Aorta (tissue), 5 donors: ENCODE measurements around the gene MARK2. TPM values are rescaled to one million over a fixed set of nuclear protein-coding genes. Genes with fewer than 3 reads are reported as not detected.

ENCODE experiments used
- ATAC-seq: fragments of 200-7000 bp; cut with Tn5 transposase; one replicate; pipeline ENCODE4 v1.9.1; 2022; ENCODE audit warnings: moderate library complexity; ENCODE audit not compliant: low FRiP score
- DNase-seq, 2 donors: peaks; one replicate each; pipeline ENCODE4 v3.0.0-alpha.2; 2020
- H3K27ac ChIP-seq, 2 donors: one replicate each; pipeline ENCODE4 v1.5.1; 2013; ENCODE audit warnings: low read length in 2 of 2, mild to moderate bottlenecking in 2 of 2, moderate library complexity in 2 of 2, control low read depth in 1 of 2, inconsistent platforms in 1 of 2, low read depth in 1 of 2
- H3K27me3 ChIP-seq, 2 donors: one replicate each; pipeline ENCODE4 v1.6.1; 2013; ENCODE audit warnings: control low read depth in 1 of 2, low read length in 1 of 2, mild to moderate bottlenecking in 1 of 2, moderate library complexity in 1 of 2; ENCODE audit not compliant: insufficient read depth in 2 of 2, control insufficient read depth in 1 of 2
- H3K36me3 ChIP-seq, 2 donors: one replicate each; pipeline ENCODE4 v1.6.1; 2013; ENCODE audit warnings: control low read depth in 1 of 2, low read length in 1 of 2, mild to moderate bottlenecking in 1 of 2; ENCODE audit not compliant: insufficient read depth in 2 of 2, control insufficient read depth in 1 of 2
- H3K4me1 ChIP-seq, 2 donors: one replicate each; pipeline ENCODE4 v1.6.1; 2013; ENCODE audit warnings: low read length in 2 of 2, control low read depth in 1 of 2, mild to moderate bottlenecking in 1 of 2, moderate library complexity in 1 of 2; ENCODE audit not compliant: insufficient read depth in 2 of 2, control insufficient read depth in 1 of 2
- H3K4me3 ChIP-seq, 2 donors: one replicate each; pipeline ENCODE4 v1.5.1; 2013; ENCODE audit warnings: low read length in 2 of 2, control low read depth in 1 of 2, mild to moderate bottlenecking in 1 of 2
- H3K9me3 ChIP-seq: one replicate; pipeline ENCODE4 v1.6.1; 2013; ENCODE audit warnings: mild to moderate bottlenecking, low read length; ENCODE audit not compliant: control insufficient read depth
- WGBS, 2 donors: extraction: QIAGEN DNeasy Blood & Tissue Kit; methylation state at CpG; one replicate each; pipeline ENCODE4 v1.1.7; 2013; 5-methylcytosine and 5-hydroxymethylcytosine counted together
- intact Hi-C, 2 donors: fragments of 100-400 bp; cut with DNase I; formaldehyde crosslinking; loops; one replicate each; pipeline versions ENCODE4 v1.14.2 to v1.15.0; 2022
- polyA plus RNA-seq, 2 donors: library from polyadenylated mRNA; stranded (reverse); fragments of 200-250 nt; gene quantifications; one replicate each; pipeline ENCODE4 v1.2.3, GENCODE V29; 2013
- total RNA-seq, 2 donors: library from RNA; stranded (reverse); fragmentation: NEBNext Ultra II Directional; extraction: Animal tissue kit (Norgen Biotek cat#: 25700); gene quantifications; one replicate each; pipeline ENCODE4 v1.2.1, GENCODE V29; 2021
- donor health status: healthy with polysubstance abuse.
- donor health status: Bipolar disorder and iron deficiency.
- donor health status: DM: no; HTN: no; CAD: no.
- donor health status: DM: no; HTN: no; CAD: no.
- donor health status: DM: yes; HTN: yes; CAD: no.

The MARK2 gene
- total and polyA plus RNA-seq, 4 donors = 8.1 to 32.5 (median 18.9) TPM

GRCh38 chr11:63887386-63887999 lies 48.6 kb downstream of the MARK2 start:
- H3K4me3 ChIP-seq = no peak overlapping the region
- ATAC-seq (no peak), DNase-seq (no peak)
- intact Hi-C loops = no loop called here
- peak overlapping the region in 1 of 2 donors; percentile 73 for H3K27ac ChIP-seq
- no peaks in the 10 kb centered on the region for H3K36me3 ChIP-seq
- H3K4me1 ChIP-seq = no peaks in the 10 kb centered on the region
- 26 to 29% methylated on average over 6 of the region's 6 CpGs for WGBS, 2 donors
- H3K27me3 ChIP-seq = no peaks in the 10 kb centered on the region
- no peaks in the 10 kb centered on the region for H3K9me3 ChIP-seq

- Histone ChIP-seq H3K9me3 (no peaks in the 10 kb centered on the region), H3K4me3 (no peak overlapping the region), H3K4me1 (no peaks in the 10 kb centered on the region), H3K27me3 (no peaks in the 10 kb centered on the region), H3K27ac (peak overlapping the region in 1 of 2 donors; percentile 30), H3K36me3 (no peaks in the 10 kb centered on the region)
- intact Hi-C loops = no loop called here
- 14 to 15% methylated on average over 25 of the region's 25 CpGs for WGBS, 2 donors
- DNase-seq = peak; percentile 80 to 82
- peak; percentile 87 for ATAC-seq
These were observed 49.5 kb downstream of the MARK2 start for GRCh38 chr11:63888170-63889086.

GRCh38 chr11:63889344-63889743 lies 50.4 kb downstream of the MARK2 start:
- H3K36me3 ChIP-seq = no peaks in the 10 kb centered on the region
- H3K27me3 ChIP-seq = no peaks in the 10 kb centered on the region
- no peak overlapping the region for H3K4me3 ChIP-seq
- WGBS, 2 donors = 74 to 77% methylated on average over 6 of the region's 6 CpGs
- no peak overlapping the region for H3K27ac ChIP-seq
- intact Hi-C loops = no loop called here
- ATAC-seq (no peak), DNase-seq (no peak)
- no peaks in the 10 kb centered on the region for H3K4me1 ChIP-seq
- no peaks in the 10 kb centered on the region for H3K9me3 ChIP-seq

GRCh38 chr11:63890368-63890767 lies 51.5 kb downstream of the MARK2 start:
- no peak for DNase-seq
- no peaks in the 10 kb centered on the region for H3K4me1 ChIP-seq
- ATAC-seq = no peak
- intact Hi-C loops = no loop called here
- no peaks in the 10 kb centered on the region for H3K27me3 ChIP-seq
- 81 to 85% methylated on average over 7 of the region's 7 CpGs for WGBS, 2 donors
- H3K36me3 ChIP-seq = no peaks in the 10 kb centered on the region
- no peak overlapping the region for H3K4me3 ChIP-seq
- no peaks in the 10 kb centered on the region for H3K9me3 ChIP-seq
- no peak overlapping the region for H3K27ac ChIP-seq

GRCh38 chr11:63892228-63892627 lies 53.3 kb downstream of the MARK2 start:
- no peak for DNase-seq

GRCh38 chr11:63893355-63893754 lies 54.4 kb downstream of the MARK2 start:
- ATAC-seq (no peak), DNase-seq (no peak)
- intact Hi-C loops = no loop called here
- 95 to 97% methylated on average over 6 of the region's 6 CpGs for WGBS, 2 donors
- peaks cover 0 to 3% of the 10 kb centered on the region in 2 donors for H3K36me3 ChIP-seq
- H3K9me3 ChIP-seq = no peaks in the 10 kb centered on the region
- H3K27me3 ChIP-seq = no peaks in the 10 kb centered on the region
- no peak overlapping the region for H3K4me3 ChIP-seq
- no peaks in the 10 kb centered on the region for H3K4me1 ChIP-seq
- no peak overlapping the region for H3K27ac ChIP-seq

More at GRCh38 chr11:63892228-63892627, 53.3 kb downstream of the MARK2 start:
- Histone ChIP-seq H3K36me3 (peaks cover 0 to 1% of the 10 kb centered on the region in 2 donors), H3K4me3 (no peak overlapping the region), H3K27ac (no peak overlapping the region), H3K4me1 (no peaks in the 10 kb centered on the region), H3K27me3 (no peaks in the 10 kb centered on the region), H3K9me3 (no peaks in the 10 kb centered on the region)
- ATAC-seq = no peak
- WGBS, 2 donors = 14 to 18% methylated on average over 3 of the region's 3 CpGs
- intact Hi-C loops = no loop called here

- Histone ChIP-seq H3K27ac (no peak overlapping the region), H3K4me3 (no peak overlapping the region), H3K4me1 (no peaks in the 10 kb centered on the region), H3K9me3 (no peaks in the 10 kb centered on the region), H3K27me3 (no peaks in the 10 kb centered on the region), H3K36me3 (peaks cover 9 to 10% of the 10 kb centered on the region in 2 donors)
- DNase-seq (no peak), ATAC-seq (no peak)
- intact Hi-C loops = no loop called here
- WGBS, 2 donors = 71 to 73% methylated on average over 4 of the region's 4 CpGs
These were observed 57.2 kb downstream of the MARK2 start for GRCh38 chr11:63896071-63896470.

- 74 to 78% methylated on average over 10 of the region's 10 CpGs for WGBS, 2 donors
- intact Hi-C loops = no loop called here
- ATAC-seq (no peak), DNase-seq (no peak)
- peaks cover 11 to 12% of the 10 kb centered on the region in 2 donors for H3K36me3 ChIP-seq
- no peaks in the 10 kb centered on the region for H3K27me3 ChIP-seq
- no peak overlapping the region for H3K4me3 ChIP-seq
- H3K27ac ChIP-seq = no peak overlapping the region
- no peaks in the 10 kb centered on the region for H3K4me1 ChIP-seq
- no peaks in the 10 kb centered on the region for H3K9me3 ChIP-seq
These were observed 58.7 kb downstream of the MARK2 start for GRCh38 chr11:63897459-63898146.
